ENCODE results near the gene EMSY. TPM values are rescaled to one million over a fixed set of nuclear protein-coding genes. Genes with fewer than 3 reads are reported as not detected.

EMSY gene
- 7.9 and 19.7 TPM in 2 replicates for total RNA-seq

DNA sequence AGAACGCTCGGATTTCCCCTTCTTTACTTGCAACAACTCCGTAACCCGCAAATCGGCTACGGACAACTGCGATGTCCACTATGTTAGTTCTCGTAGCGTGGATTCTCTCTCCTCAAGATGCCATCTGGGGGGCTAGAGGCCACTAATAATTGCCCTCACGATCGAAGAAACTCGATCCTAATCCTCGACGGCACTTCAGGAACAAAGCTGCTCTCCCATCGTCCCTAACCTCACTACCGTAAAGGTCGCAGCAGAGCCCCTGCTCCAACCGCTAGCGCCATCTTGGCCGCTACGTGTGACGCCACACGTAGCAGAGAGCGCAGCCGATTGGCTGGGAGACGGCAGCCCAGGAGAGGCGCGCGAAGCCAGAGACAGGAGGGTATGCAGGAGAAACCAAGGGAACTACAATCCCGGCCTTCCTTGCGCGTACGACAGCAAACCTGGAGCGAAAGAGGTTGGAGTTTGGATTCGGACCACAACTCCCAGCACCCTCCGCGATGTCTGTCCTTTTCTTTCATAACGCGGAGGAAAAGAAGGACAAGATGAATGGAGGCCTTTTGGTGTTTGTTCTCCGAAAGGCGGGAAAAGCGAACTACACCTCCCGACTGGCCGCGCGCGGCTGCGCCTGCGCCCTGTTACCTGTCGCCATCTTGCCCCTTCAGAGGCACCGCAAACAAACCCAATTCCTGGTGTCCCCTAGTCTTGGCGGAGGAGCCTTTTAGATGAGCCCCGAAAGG lies at the start of gene EMSY:
Gene EMSY, plus strand, starts transcription at position 635 of the 737 bp plus-strand sequence. CDS start 1,921 bp downstream, outside the sequence.

Other genes with a start within 250 kb of the EMSY start
- 1.4 and 1.7 TPM in 2 replicates for gene WNT11, start 238.5 kb upstream of the EMSY start, total RNA-seq
- gene THAP12, start 63.9 kb upstream of the EMSY start, total RNA-seq: 16.0 and 19.2 TPM in 2 replicates
- 0.69 and 2.1 TPM in 2 replicates for gene GVQW3, start 63.7 kb upstream of the EMSY start, total RNA-seq
- gene LRRC32, start 225.7 kb downstream of the EMSY start, total RNA-seq: 53.3 and 59.0 TPM in 2 replicates